Endothelial cell of hepatic sinusoid (primary cell): Measurements from ENCODE around the gene AP3M1.

ENCODE experiments used
- in situ Hi-C: cut with HindIII; loops from 2 replicates; pipeline ENCODE4 v1.10.0; 2017; ENCODE audit warnings: low sequenced_read_pairs

AP3M1 gene

GRCh38 chr10:74117738-74118137 lies 32.9 kb downstream of the AP3M1 start:
- in situ Hi-C loops, result loop anchor here (25.0 kb wide), 1 partner anchor 230 kb away; no protein-coding TSS in a partner anchor

- in situ Hi-C loops, result loop anchor here (25.0 kb wide), 1 partner anchor 227 kb away; no protein-coding TSS in a partner anchor
Measured at GRCh38 chr10:74114041-74114448, 36.6 kb downstream of the AP3M1 start.

GRCh38 chr10:74113546-74113945 lies 37.1 kb downstream of the AP3M1 start:
- in situ Hi-C loops, result loop anchor here (25.0 kb wide), 1 partner anchor 226 kb away; no protein-coding TSS in a partner anchor

- in situ Hi-C loops, result loop anchor here (25.0 kb wide), 1 partner anchor 224 kb away; no protein-coding TSS in a partner anchor
Measured at GRCh38 chr10:74111799-74112198, 38.8 kb downstream of the AP3M1 start.

GRCh38 chr10:74110120-74110519 lies 40.5 kb downstream of the AP3M1 start:
- in situ Hi-C loops, result loop anchor here (25.0 kb wide), 1 partner anchor 223 kb away; no protein-coding TSS in a partner anchor

- in situ Hi-C loops, result loop anchor here (25.0 kb wide), 1 partner anchor 222 kb away; no protein-coding TSS in a partner anchor
Measured at GRCh38 chr10:74109452-74109851, 41.2 kb downstream of the AP3M1 start.

GRCh38 chr10:74107391-74107790 lies 43.2 kb downstream of the AP3M1 start:
- in situ Hi-C loops, result loop anchor here (25.0 kb wide), 1 partner anchor 220 kb away; no protein-coding TSS in a partner anchor

GRCh38 chr10:74104996-74105395 lies 45.6 kb downstream of the AP3M1 start:
- in situ Hi-C loops, result loop anchor here (25.0 kb wide), 1 partner anchor 218 kb away; no protein-coding TSS in a partner anchor

- in situ Hi-C loops, result loop anchor here (25.0 kb wide), 1 partner anchor 217 kb away; no protein-coding TSS in a partner anchor
Measured at GRCh38 chr10:74104480-74104879, 46.1 kb downstream of the AP3M1 start.

DNA sequence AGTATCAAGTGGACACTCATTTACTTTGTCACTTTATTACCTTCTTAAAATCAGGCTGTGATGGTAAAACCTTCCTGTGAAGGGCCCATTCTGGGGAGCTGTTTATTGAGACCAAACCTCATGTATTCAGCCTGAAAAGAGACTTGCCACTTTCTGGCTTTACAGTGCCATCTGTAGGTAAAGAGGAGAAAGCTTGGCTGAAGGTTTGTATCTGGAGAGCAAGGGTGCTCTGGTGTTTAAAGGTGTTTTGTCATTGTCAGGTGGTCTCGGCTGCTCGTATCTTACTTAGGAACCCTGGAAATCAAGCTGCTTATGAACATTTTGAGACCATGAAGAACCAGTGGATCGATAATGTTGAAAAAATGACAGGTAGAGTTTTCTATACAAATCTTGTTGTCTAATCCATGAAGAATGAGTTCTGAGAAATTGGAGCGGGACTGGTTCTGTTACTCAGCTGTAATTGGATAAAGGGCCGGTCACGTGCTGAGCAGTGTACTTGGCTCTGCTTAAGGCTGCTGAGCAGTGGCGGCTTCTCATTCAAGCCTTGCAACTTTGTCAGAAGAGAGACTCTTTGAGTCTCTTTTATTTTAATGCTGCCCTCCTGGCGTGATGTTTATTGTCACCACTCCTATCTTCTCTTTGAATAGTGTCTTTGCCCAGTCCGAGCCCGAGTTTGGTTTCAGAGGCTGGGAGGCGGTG lies 46.9 kb downstream of the AP3M1 start:
- in situ Hi-C loops, result loop anchor here (25.0 kb wide), 1 partner anchor 216 kb away; no protein-coding TSS in a partner anchor

DNA sequence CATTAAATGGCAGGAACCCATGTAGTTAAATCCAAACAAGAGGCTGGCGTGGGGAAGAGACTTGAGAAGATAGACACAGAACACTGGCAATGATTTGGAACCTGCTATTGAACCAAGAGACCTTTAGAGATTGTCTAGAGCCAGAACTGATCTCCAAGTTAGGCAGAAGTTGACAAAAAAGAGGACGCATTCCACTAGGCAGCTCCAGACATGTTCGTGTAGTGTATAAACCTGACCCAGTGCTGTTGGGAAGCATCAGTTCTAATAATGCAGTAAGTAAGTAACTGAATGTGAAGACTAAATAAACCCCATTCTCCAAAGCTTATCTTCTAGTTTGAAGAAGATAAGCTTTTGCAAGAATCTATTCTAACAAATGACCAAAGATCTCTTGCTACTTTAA lies 50.8 kb downstream of the AP3M1 start:
- in situ Hi-C loops, result loop anchor here (25.0 kb wide), 1 partner anchor 213 kb away; no protein-coding TSS in a partner anchor

- in situ Hi-C loops, result no loop called here
Measured at GRCh38 chr10:74099420-74099819, 51.2 kb downstream of the AP3M1 start.

- in situ Hi-C loops, result no loop called here
Measured at GRCh38 chr10:74097776-74098175, 52.9 kb downstream of the AP3M1 start.

DNA sequence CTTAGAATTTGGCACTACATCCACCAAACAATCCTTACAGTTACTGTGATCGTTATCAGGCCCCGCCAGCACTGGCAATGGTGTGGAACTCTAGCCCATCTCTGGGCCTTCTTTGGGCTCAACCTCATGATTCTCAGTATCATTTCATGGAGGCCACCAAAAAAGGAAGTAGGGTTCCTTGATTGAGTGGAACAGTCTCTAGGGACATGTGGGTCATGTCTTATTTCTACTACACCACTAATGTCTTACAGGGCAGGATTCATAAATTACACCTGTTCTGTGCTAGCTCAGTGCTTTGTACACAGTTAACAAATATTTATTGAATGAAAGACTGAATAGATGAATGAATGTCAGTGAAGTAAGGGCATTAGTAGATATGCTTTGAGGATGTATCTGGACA lies 53.9 kb downstream of the AP3M1 start:
- in situ Hi-C loops, result no loop called here

GRCh38 chr10:74094231-74094630 lies 56.4 kb downstream of the AP3M1 start:
- in situ Hi-C loops, result no loop called here

DNA sequence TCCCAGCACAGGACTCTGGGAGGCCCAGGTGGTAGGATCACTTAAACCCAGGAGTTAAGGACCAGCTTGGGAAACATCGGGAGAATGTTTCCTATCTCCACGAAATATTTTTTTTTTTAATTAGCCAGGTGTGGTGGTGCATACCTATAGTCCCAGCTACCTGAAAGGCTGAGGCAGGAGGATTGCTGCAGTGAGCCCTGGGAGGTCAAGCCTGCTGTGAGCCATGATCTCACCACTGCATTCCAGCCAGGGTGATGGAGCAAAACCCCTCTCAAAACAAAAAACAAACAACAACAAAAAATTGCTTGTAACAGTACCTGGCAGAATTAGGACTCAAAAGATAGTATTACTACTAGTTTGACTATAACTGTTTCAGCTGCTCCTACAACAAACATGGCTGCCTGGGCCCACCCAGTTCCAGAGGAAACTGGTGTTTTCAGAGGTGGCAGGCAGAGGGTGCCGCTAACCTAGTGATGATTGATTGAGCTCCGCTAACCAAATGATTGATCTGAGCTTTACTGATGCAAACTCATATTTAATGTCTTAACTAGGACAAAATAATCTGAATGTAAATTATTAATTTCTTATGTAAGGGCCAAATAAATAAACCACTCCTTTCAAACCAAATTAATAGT lies 57.0 kb downstream of the AP3M1 start:
- in situ Hi-C loops, result no loop called here

DNA sequence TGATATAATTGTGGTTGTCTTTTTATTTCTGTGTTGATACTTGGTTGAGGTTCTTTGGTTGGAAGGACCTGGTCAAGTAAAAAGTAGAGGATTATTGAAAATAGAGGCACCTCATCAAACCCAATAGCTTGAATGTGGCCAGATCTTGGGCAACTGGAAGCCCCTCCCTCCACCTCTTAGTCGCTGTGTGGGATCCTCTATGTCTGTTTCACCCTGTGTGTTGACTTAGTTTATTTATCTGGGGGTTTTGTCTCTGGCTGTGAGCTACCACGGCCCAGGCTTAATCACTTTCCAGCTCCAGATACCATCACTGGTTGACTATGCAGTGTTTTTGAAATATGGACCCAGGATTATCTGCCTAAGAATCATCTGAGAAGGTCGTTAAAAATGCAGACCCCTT lies 58.3 kb downstream of the AP3M1 start:
- in situ Hi-C loops, result no loop called here

GRCh38 chr10:74088722-74089121 lies 61.9 kb downstream of the AP3M1 start:
- in situ Hi-C loops, result no loop called here

- in situ Hi-C loops, result no loop called here
Measured at GRCh38 chr10:74086317-74086716, 64.3 kb downstream of the AP3M1 start.

GRCh38 chr10:74084955-74085354 lies 65.7 kb downstream of the AP3M1 start:
- in situ Hi-C loops, result no loop called here

GRCh38 chr10:74083304-74083703 lies 67.3 kb downstream of the AP3M1 start:
- in situ Hi-C loops, result no loop called here
